ENCODE data around the gene PPP2R2C. TPM values are rescaled to one million over a fixed set of nuclear protein-coding genes. Genes with fewer than 3 reads are reported as not detected.

Gene PPP2R2C
- total RNA-seq, 1 donor: under 0.01 TPM

DNA sequence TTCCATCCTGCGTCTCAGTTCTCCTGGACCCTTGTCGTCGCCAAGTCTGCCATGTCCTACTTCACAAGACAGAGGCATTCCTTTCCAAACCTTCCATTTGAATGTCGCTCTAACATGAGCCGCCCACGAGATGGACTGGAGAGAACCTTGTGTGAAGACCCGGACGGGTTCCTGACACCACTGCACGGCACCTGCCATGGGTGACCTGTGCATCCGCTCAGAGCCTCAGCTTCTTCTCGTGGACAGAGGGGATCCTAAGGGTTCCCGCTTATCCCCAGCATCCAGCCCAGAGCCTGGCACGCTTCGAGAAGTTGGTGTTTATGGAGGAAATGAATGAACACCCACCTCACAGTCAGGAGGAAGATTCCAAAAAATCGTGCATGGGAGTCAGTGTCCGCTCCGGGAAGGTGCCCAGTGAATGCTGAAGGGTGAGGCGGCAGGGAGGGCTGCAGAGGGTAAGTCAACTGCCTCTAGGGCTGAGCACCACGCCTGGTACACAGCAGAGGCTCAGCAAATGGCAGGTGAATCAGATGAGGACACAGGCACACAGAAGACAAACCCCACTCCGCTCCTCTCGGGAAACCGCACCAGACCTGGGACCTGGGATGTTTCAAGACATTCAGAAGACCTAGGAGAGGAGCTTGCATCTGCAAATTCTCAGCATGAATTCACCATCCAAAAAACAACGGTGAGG lies 150.2 kb downstream of the PPP2R2C start:
- Histone ChIP-seq H3K79me2 (ENCODE audit: insufficient read depth, low read length) (no peaks in the 10 kb centered on the region), H3K27ac (ENCODE audit: low read depth, low read length) (no peak overlapping the region), H2AFZ (ENCODE audit: low read length) (no peak overlapping the region), H3K27me3 (ENCODE audit: insufficient read depth, low read length) (peaks cover 7% of the 10 kb centered on the region), H3K4me1 (ENCODE audit: insufficient read depth, low read length) (no peaks in the 10 kb centered on the region), H3K36me3 (ENCODE audit: insufficient read depth, low read length) (no peaks in the 10 kb centered on the region), H3K4me3 (ENCODE audit: insufficient read depth, low read length) (no peak overlapping the region), H3K4me2 (ENCODE audit: insufficient read depth, low read length) (no peak overlapping the region), H4K20me1 (ENCODE audit: insufficient read depth, low read length) (no peaks in the 10 kb centered on the region), H3K9me3 (ENCODE audit: low read depth, low read length) (peaks cover 3% of the 10 kb centered on the region)
- TF ChIP-seq, protein P1, sequence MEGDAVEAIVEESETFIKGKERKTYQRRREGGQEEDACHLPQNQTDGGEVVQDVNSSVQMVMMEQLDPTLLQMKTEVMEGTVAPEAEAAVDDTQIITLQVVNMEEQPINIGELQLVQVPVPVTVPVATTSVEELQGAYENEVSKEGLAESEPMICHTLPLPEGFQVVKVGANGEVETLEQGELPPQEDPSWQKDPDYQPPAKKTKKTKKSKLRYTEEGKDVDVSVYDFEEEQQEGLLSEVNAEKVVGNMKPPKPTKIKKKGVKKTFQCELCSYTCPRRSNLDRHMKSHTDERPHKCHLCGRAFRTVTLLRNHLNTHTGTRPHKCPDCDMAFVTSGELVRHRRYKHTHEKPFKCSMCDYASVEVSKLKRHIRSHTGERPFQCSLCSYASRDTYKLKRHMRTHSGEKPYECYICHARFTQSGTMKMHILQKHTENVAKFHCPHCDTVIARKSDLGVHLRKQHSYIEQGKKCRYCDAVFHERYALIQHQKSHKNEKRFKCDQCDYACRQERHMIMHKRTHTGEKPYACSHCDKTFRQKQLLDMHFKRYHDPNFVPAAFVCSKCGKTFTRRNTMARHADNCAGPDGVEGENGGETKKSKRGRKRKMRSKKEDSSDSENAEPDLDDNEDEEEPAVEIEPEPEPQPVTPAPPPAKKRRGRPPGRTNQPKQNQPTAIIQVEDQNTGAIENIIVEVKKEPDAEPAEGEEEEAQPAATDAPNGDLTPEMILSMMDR (IDR thresholded peaks at IDR 0.05; ENCODE audit: extremely low read depth, low read depth, low read length): no peak
- no peak for DNase-seq (ENCODE audit: insufficient read length, low spot score, missing footprints)

DNA sequence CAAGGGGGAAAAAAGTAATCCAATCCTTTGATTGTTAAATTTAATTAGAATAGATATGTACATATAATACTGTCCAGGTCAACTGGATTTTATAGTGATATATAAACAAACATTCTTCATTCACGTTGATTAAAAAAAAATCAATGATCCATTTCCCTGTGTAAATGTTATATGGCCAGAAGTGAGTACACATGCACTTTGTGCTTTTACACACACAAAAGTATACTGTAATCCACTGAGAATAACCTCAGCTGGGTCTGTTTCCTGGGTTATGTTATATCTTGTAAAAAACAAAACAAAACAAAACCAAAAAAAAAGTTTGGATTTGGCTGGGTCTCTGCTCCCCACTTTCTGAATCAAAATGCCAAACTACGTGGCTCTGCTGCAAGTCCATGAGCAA lies 151.1 kb downstream of the PPP2R2C start:
- DNase-seq (ENCODE audit: insufficient read length, low spot score, missing footprints): no peak
- H3K4me1 ChIP-seq (ENCODE audit: insufficient read depth, low read length): no peaks in the 10 kb centered on the region
- peaks cover 11% of the 10 kb centered on the region for H3K27me3 ChIP-seq (ENCODE audit: insufficient read depth, low read length)
- no peaks in the 10 kb centered on the region for H3K79me2 ChIP-seq (ENCODE audit: insufficient read depth, low read length)
- TF ChIP-seq, protein P1 (IDR thresholded peaks at IDR 0.05; ENCODE audit: extremely low read depth, low read depth, low read length): no peak
- no peaks in the 10 kb centered on the region for H3K36me3 ChIP-seq (ENCODE audit: insufficient read depth, low read length)
- H3K4me2 ChIP-seq (ENCODE audit: insufficient read depth, low read length): no peak overlapping the region
- no peak overlapping the region for H2AFZ ChIP-seq (ENCODE audit: low read length)
- H3K4me3 ChIP-seq (ENCODE audit: insufficient read depth, low read length): no peak overlapping the region
- peaks cover 3% of the 10 kb centered on the region for H3K9me3 ChIP-seq (ENCODE audit: low read depth, low read length)
- no peak overlapping the region for H3K27ac ChIP-seq (ENCODE audit: low read depth, low read length)
- H4K20me1 ChIP-seq (ENCODE audit: insufficient read depth, low read length): no peaks in the 10 kb centered on the region

DNA sequence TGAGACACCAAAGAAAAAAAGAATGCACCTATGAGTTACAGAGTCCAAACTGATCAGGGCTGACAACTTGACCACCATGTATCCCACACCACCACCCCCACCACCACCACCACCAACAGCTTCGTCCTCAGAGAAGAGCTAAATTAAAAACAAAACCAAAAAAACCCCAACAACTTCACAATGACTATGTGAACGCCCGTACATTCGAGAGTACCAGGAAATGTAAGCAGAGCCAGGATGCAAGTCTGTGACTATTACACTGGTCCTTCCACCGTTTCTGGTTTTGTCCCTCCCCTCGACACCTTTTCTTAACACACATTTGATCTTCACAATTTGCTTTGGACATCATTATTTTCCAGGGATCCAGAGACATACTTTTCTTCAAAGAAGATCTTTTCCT lies 151.8 kb downstream of the PPP2R2C start:
- Histone ChIP-seq H4K20me1 (ENCODE audit: insufficient read depth, low read length) (no peaks in the 10 kb centered on the region), H2AFZ (ENCODE audit: low read length) (no peak overlapping the region), H3K9me3 (ENCODE audit: low read depth, low read length) (peaks cover 3% of the 10 kb centered on the region), H3K4me2 (ENCODE audit: insufficient read depth, low read length) (no peak overlapping the region), H3K79me2 (ENCODE audit: insufficient read depth, low read length) (no peaks in the 10 kb centered on the region), H3K27me3 (ENCODE audit: insufficient read depth, low read length) (peaks cover 13% of the 10 kb centered on the region), H3K27ac (ENCODE audit: low read depth, low read length) (no peak overlapping the region), H3K4me1 (ENCODE audit: insufficient read depth, low read length) (no peaks in the 10 kb centered on the region), H3K4me3 (ENCODE audit: insufficient read depth, low read length) (no peak overlapping the region), H3K36me3 (ENCODE audit: insufficient read depth, low read length) (no peaks in the 10 kb centered on the region)
- TF ChIP-seq, protein P1 (IDR thresholded peaks at IDR 0.05; ENCODE audit: extremely low read depth, low read depth, low read length): no peak
- DNase-seq (ENCODE audit: insufficient read length, low spot score, missing footprints): no peak

DNA sequence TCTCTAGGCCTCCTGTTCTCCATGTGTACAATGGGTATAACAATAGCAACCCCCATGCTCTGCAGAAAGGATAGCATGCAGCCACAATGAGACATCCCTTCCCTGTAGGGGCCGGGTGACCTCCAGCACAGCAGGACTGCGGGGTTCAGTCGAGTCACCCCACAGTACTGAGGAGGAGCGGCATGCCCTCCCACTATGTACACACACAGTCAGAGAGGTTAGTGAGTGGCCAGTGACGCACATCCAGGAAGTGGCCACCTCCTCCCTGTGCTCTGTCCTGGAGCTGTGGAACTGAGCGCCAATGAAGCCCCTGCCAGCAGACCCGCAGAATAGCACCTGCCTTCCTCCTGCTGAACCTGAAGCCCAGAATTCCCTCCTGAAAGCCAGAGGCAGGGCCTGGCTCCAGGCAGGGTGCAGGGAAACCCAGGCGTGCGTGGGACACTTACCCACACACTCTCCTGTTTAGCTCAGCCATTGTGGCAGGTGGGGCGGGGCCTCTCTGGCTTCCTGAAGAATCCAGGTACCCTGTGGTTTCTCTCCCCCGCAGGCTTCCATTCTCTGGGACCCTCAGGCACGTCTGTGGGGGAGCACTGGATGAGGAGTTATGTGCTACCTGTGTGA lies 152.8 kb downstream of the PPP2R2C start:
- Histone ChIP-seq H2AFZ (ENCODE audit: low read length) (no peak overlapping the region), H3K4me3 (ENCODE audit: insufficient read depth, low read length) (no peak overlapping the region)

More for the DNA sequence above, 152.8 kb downstream of the PPP2R2C start:
- Histone ChIP-seq H4K20me1 (ENCODE audit: insufficient read depth, low read length) (no peaks in the 10 kb centered on the region), H3K27me3 (ENCODE audit: insufficient read depth, low read length) (peaks cover 13% of the 10 kb centered on the region), H3K9me3 (ENCODE audit: low read depth, low read length) (peaks cover 3% of the 10 kb centered on the region), H3K4me2 (ENCODE audit: insufficient read depth, low read length) (no peak overlapping the region), H3K4me1 (ENCODE audit: insufficient read depth, low read length) (peaks cover 4% of the 10 kb centered on the region), H3K27ac (ENCODE audit: low read depth, low read length) (no peak overlapping the region), H3K36me3 (ENCODE audit: insufficient read depth, low read length) (no peaks in the 10 kb centered on the region), H3K79me2 (ENCODE audit: insufficient read depth, low read length) (no peaks in the 10 kb centered on the region)
- no peak for DNase-seq (ENCODE audit: insufficient read length, low spot score, missing footprints)
- TF ChIP-seq, protein P1 (IDR thresholded peaks at IDR 0.05; ENCODE audit: extremely low read depth, low read depth, low read length): no peak

Data from osteoblast (primary cell).